Sigmoid colon (tissue), 7 donors: ENCODE data around the gene NUDC. TPM values are rescaled to one million over a fixed set of nuclear protein-coding genes. Genes with fewer than 3 reads are reported as not detected.

Experiments
- DNase-seq: peaks from one replicate; pipeline ENCODE4 v3.0.0-alpha.2; 2019
- H3K27ac ChIP-seq, 4 donors: fragments of 200-600 bp; sonication (generic); one replicate each; pipeline ENCODE4 v1.5.1; 2016 to 2019; ENCODE audit warnings: mild to moderate bottlenecking in 1 of 4
- H3K27me3 ChIP-seq, 3 donors: fragments of 200-600 bp; sonication (generic); one replicate each; pipeline ENCODE4 v1.5.1; 2019; ENCODE audit warnings: mild to moderate bottlenecking in 1 of 3
- H3K36me3 ChIP-seq, 4 donors: fragments of 200-600 bp; sonication (generic); one replicate each; pipeline ENCODE4 v1.5.1; 2016 to 2019
- H3K4me1 ChIP-seq, 4 donors: fragments of 200-600 bp; sonication (generic); one replicate each; pipeline ENCODE4 v1.5.1; 2017 to 2019
- H3K4me3 ChIP-seq, 4 donors: fragments of 200-600 bp; sonication (generic); one replicate each; pipeline ENCODE4 v1.5.1; 2017 to 2019; ENCODE audit warnings: mild to moderate bottlenecking in 2 of 4, moderate library complexity in 1 of 4
- H3K9me3 ChIP-seq, 4 donors: fragments of 200-600 bp in 3 of 4; sonication (generic) in 3 of 4; one replicate each; pipeline versions ENCODE4 v1.5.1 to v1.6.1; 2013 to 2019
- CTCF ChIP-seq, 4 experiments: fragments of 450-650 bp in 3 of 4; fragments of 200-600 bp in 1 of 4; IDR thresholded peaks; one replicate each; pipeline ENCODE4 v1.5.1; 2016 to 2019; ENCODE audit warnings: antibody characterized with exemption in 4 of 4, mild to moderate bottlenecking in 3 of 4, moderate library complexity in 2 of 4
- EP300 ChIP-seq, 4 donors: sonication (generic); formaldehyde crosslinking; IDR thresholded peaks; one replicate each; pipeline ENCODE4 v1.6.1; 2017; ENCODE audit warnings: antibody characterized with exemption in 4 of 4
- POLR2A ChIP-seq, 2 donors: fragments of 450-650 bp; IDR thresholded peaks; one replicate each; pipeline ENCODE4 v1.6.1; 2016; ENCODE audit warnings: antibody characterized with exemption in 2 of 2, mild to moderate bottlenecking in 2 of 2, moderate library complexity in 2 of 2
- POLR2AphosphoS5 ChIP-seq, 4 donors: sonication (generic); formaldehyde crosslinking; IDR thresholded peaks; one replicate each; pipeline ENCODE4 v1.6.1; 2017; ENCODE audit warnings: antibody characterized with exemption in 4 of 4
- whole genome bisulfite sequencing, 2 donors: extraction: QIAGEN DNeasy Blood & Tissue Kit; methylation state at CpG; one replicate each; pipeline ENCODE4 v1.1.7; 2013; 5-methylcytosine and 5-hydroxymethylcytosine counted together
- intact Hi-C: fragments of 100-400 bp; cut with DNase I; formaldehyde crosslinking; loops from one replicate; pipeline ENCODE4 v1.15.1; 2023
- polyA plus RNA-seq, 3 donors: library from polyadenylated mRNA; stranded (reverse); fragments of 200-250 nt; gene quantifications; one replicate each; pipeline ENCODE4 v1.2.3, GENCODE V29; 2013
- total RNA-seq, 4 donors: library from RNA; depleted of rRNA; stranded (reverse); fragments of >200 nt; gene quantifications; one replicate each; pipeline ENCODE4 v1.1.0, GENCODE V29; 2016
- donor health status: healthy with polysubstance abuse.
- donor health status: Bipolar disorder and iron deficiency.
- donor health status: healthy.

The NUDC gene
- total and polyA plus RNA-seq, 7 donors = 28.4 to 82.1 (median 57.1) TPM

- DNase-seq = no peak
- no peak overlapping the region for H3K27ac ChIP-seq
- H3K9me3 ChIP-seq = no peaks in the 10 kb centered on the region
- intact Hi-C loops = no loop called here
- H3K4me1 ChIP-seq = no peaks in the 10 kb centered on the region
- H3K36me3 ChIP-seq = peaks cover 19 to 57% (median 20%) of the 10 kb centered on the region in 4 donors
- H3K27me3 ChIP-seq = no peaks in the 10 kb centered on the region
- no peak overlapping the region for H3K4me3 ChIP-seq
- no peak for TF ChIP-seq POLR2AphosphoS5 (IDR thresholded peaks at IDR 0.05)
- 95 to 96% methylated on average over 4 of the region's 4 CpGs for WGBS, 2 donors
Observed at GRCh38 chr1:26938004-26938658, 16.6 kb downstream of the NUDC start.

- Histone ChIP-seq H3K36me3 (peaks cover 24 to 57% (median 26%) of the 10 kb centered on the region in 4 donors), H3K27ac (no peak overlapping the region), H3K4me3 (no peak overlapping the region), H3K9me3 (no peaks in the 10 kb centered on the region), H3K27me3 (no peaks in the 10 kb centered on the region), H3K4me1 (no peaks in the 10 kb centered on the region)
- intact Hi-C loops = no loop called here
- WGBS, 2 donors = 92 to 94% methylated on average over 2 of the region's 2 CpGs
- TF ChIP-seq POLR2A (IDR thresholded peaks at IDR 0.05) (no peak), EP300 (IDR thresholded peaks at IDR 0.05) (no peak), CTCF (IDR thresholded peaks at IDR 0.05) (no peak), POLR2AphosphoS5 (IDR thresholded peaks at IDR 0.05) (no peak)
- DNase-seq = no peak
Observed at GRCh38 chr1:26938659-26939025, 17.1 kb downstream of the NUDC start.

- intact Hi-C loops = no loop called here
- Histone ChIP-seq H3K27ac (no peak overlapping the region), H3K36me3 (peaks cover 36 to 63% (median 51%) of the 10 kb centered on the region in 4 donors), H3K27me3 (no peaks in the 10 kb centered on the region), H3K4me1 (no peaks in the 10 kb centered on the region), H3K4me3 (no peak overlapping the region), H3K9me3 (no peaks in the 10 kb centered on the region)
- WGBS, 2 donors = 93 to 95% methylated on average over 10 of the region's 10 CpGs
- TF ChIP-seq POLR2AphosphoS5 (IDR thresholded peaks at IDR 0.05) (no peak), POLR2A (IDR thresholded peaks at IDR 0.05) (no peak), CTCF (IDR thresholded peaks at IDR 0.05) (no peak), EP300 (IDR thresholded peaks at IDR 0.05) (no peak)
- DNase-seq = no peak
Observed at GRCh38 chr1:26941311-26941710, 19.8 kb downstream of the NUDC start.

- Histone ChIP-seq H3K27ac (no peak overlapping the region), H3K4me1 (no peaks in the 10 kb centered on the region), H3K4me3 (no peak overlapping the region), H3K27me3 (no peaks in the 10 kb centered on the region), H3K36me3 (peaks cover 36 to 69% (median 54%) of the 10 kb centered on the region in 4 donors), H3K9me3 (no peaks in the 10 kb centered on the region)
- no peak for DNase-seq
- 96% methylated on average over 12 of the region's 12 CpGs for WGBS, 2 donors
- intact Hi-C loops = no loop called here
- TF ChIP-seq POLR2A (IDR thresholded peaks at IDR 0.05) (no peak), EP300 (IDR thresholded peaks at IDR 0.05) (no peak), CTCF (IDR thresholded peaks at IDR 0.05) (no peak), POLR2AphosphoS5 (IDR thresholded peaks at IDR 0.05) (no peak)
Observed at GRCh38 chr1:26942656-26943055, 21.1 kb downstream of the NUDC start.

- TF ChIP-seq EP300 (IDR thresholded peaks at IDR 0.05) (no peak), CTCF (IDR thresholded peaks at IDR 0.05) (no peak), POLR2AphosphoS5 (IDR thresholded peaks at IDR 0.05) (no peak), POLR2A (IDR thresholded peaks at IDR 0.05) (no peak)
- H3K27me3 ChIP-seq = no peaks in the 10 kb centered on the region
- H3K36me3 ChIP-seq = peaks cover 36 to 64% (median 54%) of the 10 kb centered on the region in 4 donors
- H3K9me3 ChIP-seq = no peaks in the 10 kb centered on the region
- no peak for DNase-seq
- WGBS, 2 donors = 38 to 75% methylated on average over 2 of the region's 2 CpGs
- intact Hi-C loops = no loop called here
- H3K4me1 ChIP-seq = no peaks in the 10 kb centered on the region
- H3K4me3 ChIP-seq = no peak overlapping the region
- no peak overlapping the region for H3K27ac ChIP-seq
Observed at GRCh38 chr1:26945138-26945537, 23.6 kb downstream of the NUDC start.
